ENCODE measurements around the gene CDKN2B-AS1. TPM values are rescaled to one million over a fixed set of nuclear protein-coding genes. Genes with fewer than 3 reads are reported as not detected.

The CDKN2B-AS1 gene
- total RNA-seq, 1 donor, result 2.1 TPM

- no peaks in the 10 kb centered on the region for H3K4me1 ChIP-seq (ENCODE audit: insufficient read depth, low read length)
- no peak overlapping the region for H3K4me3 ChIP-seq (ENCODE audit: low read length)
- H3K27me3 ChIP-seq (ENCODE audit: insufficient read depth, low read length), result peaks cover 7% of the 10 kb centered on the region
- peaks cover 3% of the 10 kb centered on the region for H3K9me3 ChIP-seq (ENCODE audit: low read depth, low read length)
Observed at GRCh38 chr9:22117511-22118384, 123.2 kb downstream of the CDKN2B-AS1 start.

GRCh38 chr9:22118810-22119521 lies 124.4 kb downstream of the CDKN2B-AS1 start:
- Histone ChIP-seq H3K4me1 (ENCODE audit: insufficient read depth, low read length) (no peaks in the 10 kb centered on the region), H3K27me3 (ENCODE audit: insufficient read depth, low read length) (peaks cover 14% of the 10 kb centered on the region), H3K9me3 (ENCODE audit: low read depth, low read length) (peaks cover 9% of the 10 kb centered on the region), H3K4me3 (ENCODE audit: low read length) (no peak overlapping the region)

GRCh38 chr9:22119522-22120158 lies 125.0 kb downstream of the CDKN2B-AS1 start:
- Histone ChIP-seq H3K4me1 (ENCODE audit: insufficient read depth, low read length) (no peaks in the 10 kb centered on the region), H3K4me3 (ENCODE audit: low read length) (no peak overlapping the region), H3K27me3 (ENCODE audit: insufficient read depth, low read length) (peaks cover 16% of the 10 kb centered on the region), H3K9me3 (ENCODE audit: low read depth, low read length) (peaks cover 9% of the 10 kb centered on the region)

GRCh38 chr9:22120159-22120549 lies 125.6 kb downstream of the CDKN2B-AS1 start:
- no peaks in the 10 kb centered on the region for H3K4me1 ChIP-seq (ENCODE audit: insufficient read depth, low read length)
- H3K9me3 ChIP-seq (ENCODE audit: low read depth, low read length), result peaks cover 9% of the 10 kb centered on the region
- H3K27me3 ChIP-seq (ENCODE audit: insufficient read depth, low read length), result peaks cover 19% of the 10 kb centered on the region
- H3K4me3 ChIP-seq (ENCODE audit: low read length), result no peak overlapping the region

- no peaks in the 10 kb centered on the region for H3K4me1 ChIP-seq (ENCODE audit: insufficient read depth, low read length)
- H3K9me3 ChIP-seq (ENCODE audit: low read depth, low read length), result peaks cover 9% of the 10 kb centered on the region
- H3K27me3 ChIP-seq (ENCODE audit: insufficient read depth, low read length), result peaks cover 19% of the 10 kb centered on the region
- no peak overlapping the region for H3K4me3 ChIP-seq (ENCODE audit: low read length)
Observed at GRCh38 chr9:22120595-22120994, 126.0 kb downstream of the CDKN2B-AS1 start.

- Histone ChIP-seq H3K9me3 (ENCODE audit: low read depth, low read length) (peaks cover 9% of the 10 kb centered on the region), H3K4me1 (ENCODE audit: insufficient read depth, low read length) (no peaks in the 10 kb centered on the region), H3K4me3 (ENCODE audit: low read length) (no peak overlapping the region), H3K27me3 (ENCODE audit: insufficient read depth, low read length) (peaks cover 15% of the 10 kb centered on the region)
Observed at GRCh38 chr9:22124263-22125011, 129.8 kb downstream of the CDKN2B-AS1 start.

- Histone ChIP-seq H3K9me3 (ENCODE audit: low read depth, low read length) (no peaks in the 10 kb centered on the region), H3K27me3 (ENCODE audit: insufficient read depth, low read length) (peaks cover 8% of the 10 kb centered on the region), H3K4me3 (ENCODE audit: low read length) (no peak overlapping the region), H3K4me1 (ENCODE audit: insufficient read depth, low read length) (no peaks in the 10 kb centered on the region)
Observed at GRCh38 chr9:22129133-22129532, 134.5 kb downstream of the CDKN2B-AS1 start.

GRCh38 chr9:22129633-22130032 lies 135.0 kb downstream of the CDKN2B-AS1 start:
- H3K4me3 ChIP-seq (ENCODE audit: low read length), result no peak overlapping the region
- H3K4me1 ChIP-seq (ENCODE audit: insufficient read depth, low read length), result no peaks in the 10 kb centered on the region
- peaks cover 10% of the 10 kb centered on the region for H3K27me3 ChIP-seq (ENCODE audit: insufficient read depth, low read length)
- no peaks in the 10 kb centered on the region for H3K9me3 ChIP-seq (ENCODE audit: low read depth, low read length)

GRCh38 chr9:22131817-22132216 lies 137.2 kb downstream of the CDKN2B-AS1 start:
- Histone ChIP-seq H3K27me3 (ENCODE audit: insufficient read depth, low read length) (peaks cover 15% of the 10 kb centered on the region), H3K9me3 (ENCODE audit: low read depth, low read length) (no peaks in the 10 kb centered on the region), H3K4me1 (ENCODE audit: insufficient read depth, low read length) (no peaks in the 10 kb centered on the region), H3K4me3 (ENCODE audit: low read length) (no peak overlapping the region)

- H3K9me3 ChIP-seq (ENCODE audit: low read depth, low read length), result no peaks in the 10 kb centered on the region
- H3K4me3 ChIP-seq (ENCODE audit: low read length), result no peak overlapping the region
- peaks cover 19% of the 10 kb centered on the region for H3K27me3 ChIP-seq (ENCODE audit: insufficient read depth, low read length)
- H3K4me1 ChIP-seq (ENCODE audit: insufficient read depth, low read length), result no peaks in the 10 kb centered on the region
Observed at GRCh38 chr9:22134390-22134789, 139.8 kb downstream of the CDKN2B-AS1 start.

GRCh38 chr9:22136461-22137096 lies 142.0 kb downstream of the CDKN2B-AS1 start:
- H3K4me3 ChIP-seq (ENCODE audit: low read length), result no peak overlapping the region
- no peaks in the 10 kb centered on the region for H3K9me3 ChIP-seq (ENCODE audit: low read depth, low read length)
- peaks cover 19% of the 10 kb centered on the region for H3K27me3 ChIP-seq (ENCODE audit: insufficient read depth, low read length)
- H3K4me1 ChIP-seq (ENCODE audit: insufficient read depth, low read length), result no peaks in the 10 kb centered on the region

GRCh38 chr9:22138956-22139660 lies 144.5 kb downstream of the CDKN2B-AS1 start:
- peaks cover 3% of the 10 kb centered on the region for H3K4me1 ChIP-seq (ENCODE audit: insufficient read depth, low read length)
- H3K9me3 ChIP-seq (ENCODE audit: low read depth, low read length), result no peaks in the 10 kb centered on the region
- H3K4me3 ChIP-seq (ENCODE audit: low read length), result no peak overlapping the region
- peaks cover 18% of the 10 kb centered on the region for H3K27me3 ChIP-seq (ENCODE audit: insufficient read depth, low read length)

- Histone ChIP-seq H3K4me3 (ENCODE audit: low read length) (no peak overlapping the region), H3K27me3 (ENCODE audit: insufficient read depth, low read length) (peaks cover 23% of the 10 kb centered on the region), H3K9me3 (ENCODE audit: low read depth, low read length) (no peaks in the 10 kb centered on the region), H3K4me1 (ENCODE audit: insufficient read depth, low read length) (peaks cover 9% of the 10 kb centered on the region)
Observed at GRCh38 chr9:22141908-22142307, 147.3 kb downstream of the CDKN2B-AS1 start.

GRCh38 chr9:22142671-22143070 lies 148.1 kb downstream of the CDKN2B-AS1 start:
- peaks cover 9% of the 10 kb centered on the region for H3K4me1 ChIP-seq (ENCODE audit: insufficient read depth, low read length)

More at GRCh38 chr9:22142671-22143070, 148.1 kb downstream of the CDKN2B-AS1 start:
- peaks cover 28% of the 10 kb centered on the region for H3K27me3 ChIP-seq (ENCODE audit: insufficient read depth, low read length)
- H3K4me3 ChIP-seq (ENCODE audit: low read length), result no peak overlapping the region
- H3K9me3 ChIP-seq (ENCODE audit: low read depth, low read length), result no peaks in the 10 kb centered on the region

Data from mononuclear cell (primary cell).